ENCODE data around the gene PRR23E.

PRR23E gene

GRCh38 chr3:127235706-127236105 lies 42.8 kb downstream of the PRR23E start:
- no peak for FAIRE-seq

GRCh38 chr3:127237835-127238234 lies 44.9 kb downstream of the PRR23E start:
- no peak for FAIRE-seq

- no peak for FAIRE-seq
These were observed 45.7 kb downstream of the PRR23E start for GRCh38 chr3:127238602-127239001.

GRCh38 chr3:127247292-127247691 lies 54.4 kb downstream of the PRR23E start:
- FAIRE-seq = no peak

Measured in A204.1 (cell line).